Thyroid gland (tissue), 4 donors: ENCODE measurements around the gene ACSS3. TPM values are rescaled to one million over a fixed set of nuclear protein-coding genes. Genes with fewer than 3 reads are reported as not detected.

Experiments
- DNase-seq, 2 donors: peaks; one replicate each; pipeline ENCODE4 v3.0.0-alpha.2; 2019
- H3K27ac ChIP-seq, 3 donors: fragments of 200-600 bp; sonication (generic); 1 replicate in 2 of 3; 2 replicates in 1 of 3; pipeline ENCODE4 v1.5.1; 2016 to 2019; ENCODE audit warnings: mild to moderate bottlenecking in 1 of 3, moderate library complexity in 1 of 3
- H3K27me3 ChIP-seq: fragments of 200-600 bp; sonication (generic); one replicate; pipeline ENCODE4 v1.5.1; 2019
- H3K36me3 ChIP-seq, 2 donors: fragments of 200-600 bp; sonication (generic); one replicate each; pipeline ENCODE4 v1.5.1; 2016 to 2019
- H3K4me1 ChIP-seq, 2 donors: fragments of 200-600 bp; sonication (generic); one replicate each; pipeline ENCODE4 v1.5.1; 2017 to 2019
- H3K4me3 ChIP-seq, 3 donors: fragments of 200-600 bp; sonication (generic); replicated peaks in 1 of 3; 1 replicate in 2 of 3; 2 replicates in 1 of 3; pipeline ENCODE4 v1.5.1; 2016; ENCODE audit warnings: mild to moderate bottlenecking in 1 of 3
- H3K9me3 ChIP-seq: fragments of 200-600 bp; sonication (generic); one replicate; pipeline ENCODE4 v1.5.1; 2017
- POLR2A ChIP-seq, 2 donors: fragments of 450-650 bp; IDR thresholded peaks; one replicate each; pipeline ENCODE4 v1.6.1; 2017; ENCODE audit warnings: antibody characterized with exemption in 2 of 2, mild to moderate bottlenecking in 2 of 2, moderate library complexity in 1 of 2
- WGBS, 2 donors: methylation state at CpG; one replicate each; pipeline ENCODE4 v1.1.5; 2017; 5-methylcytosine and 5-hydroxymethylcytosine counted together
- intact Hi-C: fragments of 100-400 bp; cut with DNase I; formaldehyde crosslinking; loops from one replicate; pipeline ENCODE4 v1.15.1; 2023
- total RNA-seq, 4 donors: library from RNA; depleted of rRNA; stranded (reverse); fragments of >200 nt; gene quantifications; one replicate each; pipeline ENCODE4 v1.2.3, GENCODE V29; 2016
- TF ChIP-seq, protein P1 (sequence below), 6 experiments: fragments of 200-600 bp in 3 of 6; fragments of 450-650 bp in 3 of 6; sonication (generic) in 3 of 6; IDR thresholded peaks; one replicate each; pipeline ENCODE4 v1.5.1; 2016 to 2019; ENCODE audit warnings: antibody characterized with exemption in 6 of 6, mild to moderate bottlenecking in 2 of 6, inconsistent platforms in 1 of 6, moderate library complexity in 1 of 6

Gene ACSS3
- total RNA-seq, 4 donors from 2014 or later: 32.5 to 63.8 (median 41.0) TPM

DNA sequence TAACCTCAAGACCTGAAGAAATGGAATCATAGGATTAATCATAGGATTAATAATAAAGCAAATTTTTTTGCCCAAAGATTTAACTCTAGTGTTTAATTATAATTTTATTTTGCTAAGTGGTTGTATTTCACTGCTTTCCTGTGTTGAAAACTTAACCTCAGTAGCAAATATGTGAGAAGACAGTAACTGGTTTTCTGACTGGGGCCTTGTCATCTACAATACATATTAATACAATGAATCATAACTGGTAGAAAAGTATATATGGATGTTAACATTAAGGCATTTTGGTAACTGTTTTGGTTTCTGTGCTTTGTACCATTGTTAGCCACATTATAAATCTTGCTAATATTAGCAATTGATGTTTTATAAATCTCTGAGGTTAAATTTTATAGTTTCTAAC, 92.2 kb downstream of the ACSS3 start:
- intact Hi-C loops: no loop called here
- TF ChIP-seq, protein P1, sequence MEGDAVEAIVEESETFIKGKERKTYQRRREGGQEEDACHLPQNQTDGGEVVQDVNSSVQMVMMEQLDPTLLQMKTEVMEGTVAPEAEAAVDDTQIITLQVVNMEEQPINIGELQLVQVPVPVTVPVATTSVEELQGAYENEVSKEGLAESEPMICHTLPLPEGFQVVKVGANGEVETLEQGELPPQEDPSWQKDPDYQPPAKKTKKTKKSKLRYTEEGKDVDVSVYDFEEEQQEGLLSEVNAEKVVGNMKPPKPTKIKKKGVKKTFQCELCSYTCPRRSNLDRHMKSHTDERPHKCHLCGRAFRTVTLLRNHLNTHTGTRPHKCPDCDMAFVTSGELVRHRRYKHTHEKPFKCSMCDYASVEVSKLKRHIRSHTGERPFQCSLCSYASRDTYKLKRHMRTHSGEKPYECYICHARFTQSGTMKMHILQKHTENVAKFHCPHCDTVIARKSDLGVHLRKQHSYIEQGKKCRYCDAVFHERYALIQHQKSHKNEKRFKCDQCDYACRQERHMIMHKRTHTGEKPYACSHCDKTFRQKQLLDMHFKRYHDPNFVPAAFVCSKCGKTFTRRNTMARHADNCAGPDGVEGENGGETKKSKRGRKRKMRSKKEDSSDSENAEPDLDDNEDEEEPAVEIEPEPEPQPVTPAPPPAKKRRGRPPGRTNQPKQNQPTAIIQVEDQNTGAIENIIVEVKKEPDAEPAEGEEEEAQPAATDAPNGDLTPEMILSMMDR (IDR thresholded peaks at IDR 0.05): no peak
- no peak for TF ChIP-seq POLR2A (IDR thresholded peaks at IDR 0.05)
- H3K4me1 ChIP-seq: no peaks in the 10 kb centered on the region
- H3K27me3 ChIP-seq: no peaks in the 10 kb centered on the region
- DNase-seq: no peak
- no peaks in the 10 kb centered on the region for H3K36me3 ChIP-seq
- no peaks in the 10 kb centered on the region for H3K9me3 ChIP-seq
- no peak overlapping the region for H3K4me3 ChIP-seq
- H3K27ac ChIP-seq: no peak overlapping the region

- no peaks in the 10 kb centered on the region for H3K27me3 ChIP-seq
- intact Hi-C loops: no loop called here
- H3K36me3 ChIP-seq: peaks cover 0 to 5% of the 10 kb centered on the region in 2 donors
- H3K9me3 ChIP-seq: no peaks in the 10 kb centered on the region
- DNase-seq: no peak
- no peaks in the 10 kb centered on the region for H3K4me1 ChIP-seq
- 86 to 89% methylated on average over 2 of the region's 2 CpGs for WGBS, 2 donors
- TF ChIP-seq, protein P1 (IDR thresholded peaks at IDR 0.05): no peak
- TF ChIP-seq POLR2A (IDR thresholded peaks at IDR 0.05): no peak
- H3K4me3 ChIP-seq: no peak overlapping the region
- no peak overlapping the region for H3K27ac ChIP-seq
Measured at GRCh38 chr12:81172851-81173250, 95.0 kb downstream of the ACSS3 start.

DNA sequence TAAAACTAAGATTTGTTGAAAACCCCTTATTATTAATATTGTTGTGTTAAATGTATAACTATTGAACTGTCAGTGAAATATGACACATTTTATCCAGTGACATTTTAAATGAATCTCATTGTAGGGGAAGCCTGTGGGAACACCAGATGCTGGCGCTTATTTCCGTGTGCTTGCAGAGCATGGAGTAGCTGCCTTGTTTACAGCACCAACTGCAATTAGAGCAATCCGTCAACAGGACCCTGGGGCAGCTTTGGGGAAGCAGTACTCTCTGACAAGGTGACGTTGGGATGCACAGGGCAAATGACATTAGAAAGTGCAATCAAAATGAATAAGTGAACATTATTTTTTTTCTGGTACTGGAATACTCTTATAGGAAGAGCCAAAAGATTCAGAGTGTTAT, 96.8 kb downstream of the ACSS3 start:
- H3K4me1 ChIP-seq: no peaks in the 10 kb centered on the region
- no peak for TF ChIP-seq POLR2A (IDR thresholded peaks at IDR 0.05)
- TF ChIP-seq, protein P1 (IDR thresholded peaks at IDR 0.05): no peak
- 85 to 87% methylated on average over 4 of the region's 4 CpGs for WGBS, 2 donors
- intact Hi-C loops: no loop called here
- peaks cover 0 to 5% of the 10 kb centered on the region in 2 donors for H3K36me3 ChIP-seq
- H3K27ac ChIP-seq: no peak overlapping the region
- no peaks in the 10 kb centered on the region for H3K27me3 ChIP-seq
- no peaks in the 10 kb centered on the region for H3K9me3 ChIP-seq
- no peak for DNase-seq
- no peak overlapping the region for H3K4me3 ChIP-seq

- no peak overlapping the region for H3K27ac ChIP-seq
- WGBS, 2 donors: 82 to 94% methylated on average over 1 of the region's 1 CpG
- intact Hi-C loops: no loop called here
- TF ChIP-seq POLR2A (IDR thresholded peaks at IDR 0.05): no peak
- TF ChIP-seq, protein P1 (IDR thresholded peaks at IDR 0.05): no peak
- H3K9me3 ChIP-seq: no peaks in the 10 kb centered on the region
- DNase-seq: no peak
- H3K27me3 ChIP-seq: no peaks in the 10 kb centered on the region
- H3K4me3 ChIP-seq: no peak overlapping the region
- H3K36me3 ChIP-seq: peaks cover 0 to 5% of the 10 kb centered on the region in 2 donors
- no peaks in the 10 kb centered on the region for H3K4me1 ChIP-seq
Measured at GRCh38 chr12:81176796-81177195, 98.9 kb downstream of the ACSS3 start.

DNA sequence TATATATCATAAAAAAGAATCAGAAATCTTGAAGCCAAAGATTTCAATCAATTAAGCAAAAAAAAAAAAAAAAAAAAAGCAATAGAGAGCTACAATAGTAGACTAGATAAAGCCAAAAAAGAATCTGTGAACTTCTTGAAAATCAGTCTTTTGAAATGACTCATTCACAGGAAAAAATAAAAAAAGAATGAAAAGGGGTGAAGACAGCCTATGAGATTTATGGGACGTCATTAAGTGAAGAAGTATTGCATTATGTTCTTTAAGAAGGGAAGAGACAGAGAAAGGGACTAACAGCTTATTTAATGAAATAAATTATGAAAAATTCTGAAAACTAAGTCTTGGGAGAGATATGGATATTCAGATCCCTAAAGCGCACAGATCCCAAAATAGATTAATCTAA, 103.8 kb downstream of the ACSS3 start:
- Histone ChIP-seq H3K9me3 (no peaks in the 10 kb centered on the region), H3K4me1 (no peaks in the 10 kb centered on the region), H3K4me3 (no peak overlapping the region), H3K36me3 (peaks cover 0 to 3% of the 10 kb centered on the region in 2 donors), H3K27me3 (no peaks in the 10 kb centered on the region), H3K27ac (no peak overlapping the region)
- intact Hi-C loops: no loop called here
- WGBS, 2 donors: 68 to 98% methylated on average over 2 of the region's 2 CpGs
- TF ChIP-seq, protein P1 (IDR thresholded peaks at IDR 0.05): no peak
- TF ChIP-seq POLR2A (IDR thresholded peaks at IDR 0.05): no peak
- DNase-seq: no peak
